ENCODE results near the gene UNC5C.

GRCh38 chr4:95507147-95507546 is 41.6 kb downstream of the UNC5C start:
- TF ChIP-seq CTCF (IDR thresholded peaks at IDR 0.05) (no peak), POLR2A (IDR thresholded peaks at IDR 0.05) (no peak)
